GM19438 (cell line): ENCODE measurements around the gene COBL.
"Not testable (repeated sequence)": the region's sequence is repeated elsewhere in the genome, so short reads cannot be mapped to it uniquely, and the experiment has no call there.

Source experiments
- ATAC-seq: cut with Tn5 transposase; IDR thresholded peaks from one replicate; pipeline ENCODE4 v1.9.1; 2021; ENCODE audit warnings: low read depth; ENCODE audit not compliant: unreplicated experiment

The COBL gene

GRCh38 chr7:50994753-50995319 is 321.8 kb downstream of the COBL start:
- ATAC-seq, result no peak

- ATAC-seq, result not testable (repeated sequence)
These were observed 326.4 kb downstream of the COBL start for GRCh38 chr7:50990214-50990613.

- ATAC-seq, result no peak
These were observed 327.6 kb downstream of the COBL start for GRCh38 chr7:50988988-50989387.

DNA sequence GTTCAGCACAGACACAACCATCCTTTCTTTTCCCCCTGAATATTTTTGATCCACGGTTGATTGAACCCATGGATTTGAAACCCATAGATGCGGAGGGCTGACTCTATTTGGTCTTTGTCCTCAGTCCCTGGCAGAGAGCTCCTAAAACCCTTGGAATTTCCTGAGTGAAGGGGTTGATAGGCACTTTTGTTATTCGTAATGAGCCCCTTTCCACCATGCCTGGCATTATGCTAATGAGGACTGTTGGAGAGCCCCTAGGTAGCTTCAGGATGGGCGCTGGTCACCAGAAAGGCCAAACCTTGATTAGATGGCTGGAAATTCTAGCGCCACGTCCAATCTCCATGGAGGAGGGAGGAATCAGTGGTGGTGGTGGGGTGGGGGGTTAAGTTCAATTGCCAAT is 328.1 kb downstream of the COBL start:
- ATAC-seq, result no peak

- ATAC-seq, result no peak
These were observed 331.5 kb downstream of the COBL start for GRCh38 chr7:50985096-50985495.

- no peak for ATAC-seq
These were observed 332.8 kb downstream of the COBL start for GRCh38 chr7:50983850-50984249.

- no peak for ATAC-seq
These were observed 334.0 kb downstream of the COBL start for GRCh38 chr7:50982626-50983025.

GRCh38 chr7:50981743-50982142 is 334.9 kb downstream of the COBL start:
- ATAC-seq, result no peak

DNA sequence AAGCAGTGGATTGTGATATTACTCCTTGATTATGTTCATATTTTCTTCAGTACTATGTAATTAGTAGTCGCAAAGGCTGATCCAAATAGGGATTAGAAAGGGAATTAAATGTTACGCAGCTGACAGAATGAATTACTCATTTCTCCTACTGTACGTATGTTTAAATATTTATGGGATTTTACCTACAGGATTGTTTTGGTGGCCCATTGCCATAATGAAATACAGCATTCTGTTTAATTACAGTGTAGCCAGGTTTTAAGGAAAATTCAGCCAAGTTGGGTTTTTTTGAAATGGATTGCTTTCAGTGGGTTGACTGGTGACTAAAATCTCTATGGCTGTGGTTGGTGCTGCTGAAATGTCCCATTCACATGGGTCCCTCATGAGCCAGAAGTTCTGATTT is 336.2 kb downstream of the COBL start:
- ATAC-seq, result no peak

- no peak for ATAC-seq
These were observed 337.9 kb downstream of the COBL start for GRCh38 chr7:50978633-50979215.

GRCh38 chr7:50977421-50977820 is 339.2 kb downstream of the COBL start:
- no peak for ATAC-seq

DNA sequence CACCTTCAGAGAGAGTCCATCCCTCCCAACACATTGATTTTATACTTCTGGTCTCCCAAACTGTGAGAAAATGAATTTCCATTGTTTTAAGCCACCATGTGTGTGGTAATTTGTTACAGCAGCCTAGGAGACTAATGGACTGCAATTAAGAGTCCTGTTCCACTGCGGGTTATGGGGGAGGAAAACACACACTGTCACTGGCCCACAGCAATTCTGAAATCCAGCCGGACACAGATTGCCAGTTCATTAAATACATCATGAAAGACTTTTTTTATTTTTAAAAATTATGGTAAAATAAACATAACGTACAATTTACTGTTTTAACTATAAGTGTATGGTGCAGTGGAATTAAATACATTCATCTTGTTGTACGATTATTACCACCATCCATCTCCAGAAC is 340.5 kb downstream of the COBL start:
- no peak for ATAC-seq

DNA sequence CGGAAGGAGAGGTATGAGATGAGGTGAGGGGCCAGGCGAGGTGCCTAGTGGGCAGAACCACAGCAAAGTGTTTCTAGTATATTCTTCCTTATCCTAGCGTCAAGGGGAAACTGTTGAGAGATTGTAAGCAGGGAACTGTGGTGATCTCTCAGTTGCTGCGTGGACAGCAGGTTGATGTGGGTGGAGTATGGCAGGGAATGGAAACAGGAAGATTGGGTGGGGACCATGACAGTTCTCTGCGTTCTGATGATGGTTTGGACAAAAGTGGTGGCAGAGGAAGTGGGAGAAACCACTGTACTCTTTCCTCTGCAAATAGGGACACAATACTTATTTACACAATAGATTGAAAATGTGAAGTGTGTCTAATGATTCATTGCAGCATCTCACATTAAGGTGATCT is 342.4 kb downstream of the COBL start:
- ATAC-seq, result no peak

- ATAC-seq, result no peak
These were observed 342.8 kb downstream of the COBL start for GRCh38 chr7:50973814-50974213.

DNA sequence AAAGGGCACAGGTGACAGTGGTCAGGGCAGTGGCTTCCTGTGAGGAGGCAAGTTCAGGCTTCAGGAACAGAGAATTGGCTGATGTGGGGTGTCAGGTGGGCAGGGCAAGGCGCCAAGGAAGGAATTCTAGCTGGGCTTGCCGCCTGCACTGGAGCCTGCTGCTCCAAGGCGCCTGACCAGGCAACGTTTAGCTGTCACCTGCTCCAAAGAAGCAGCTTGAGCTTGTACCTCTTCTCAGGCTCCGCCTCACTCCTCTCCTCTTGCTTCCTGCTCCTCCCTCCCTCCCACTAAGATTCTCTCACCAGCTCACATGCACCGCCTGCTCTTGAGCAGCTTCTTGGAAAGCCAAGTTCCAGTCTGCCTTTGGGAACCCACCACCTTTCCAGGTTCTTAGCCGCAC is 346.5 kb downstream of the COBL start:
- no peak for ATAC-seq
